Loucy (cell line): ENCODE results near the gene MARCHF2.

ENCODE experiments used
- H2AFZ ChIP-seq: fragments of 200-600 bp; sonication (generic); 2 replicates; pipeline ENCODE4 v1.6.0; 2016; ENCODE audit warnings: antibody characterized with exemption, mild to moderate bottlenecking, low read length, moderate library complexity
- H3F3A ChIP-seq: fragments of 200-600 bp; 2 replicates; pipeline ENCODE4 v1.6.0; 2016; ENCODE audit warnings: antibody characterized with exemption, low read depth, mild to moderate bottlenecking
- H3K27me3 ChIP-seq: fragments of 200-600 bp; sonication (generic); 2 replicates; pipeline ENCODE4 v1.6.1; 2014; ENCODE audit warnings: low read length, mild to moderate bottlenecking; ENCODE audit not compliant: insufficient read depth, poor library complexity, severe bottlenecking
- H3K36me3 ChIP-seq: fragments of 200-600 bp; sonication (generic); 2 replicates; pipeline ENCODE4 v1.6.1; 2016; ENCODE audit warnings: low read length; ENCODE audit not compliant: insufficient read depth
- H3K4me1 ChIP-seq: fragments of 200-600 bp; sonication (generic); 2 replicates; pipeline ENCODE4 v1.5.1; 2014; ENCODE audit warnings: low read length, mild to moderate bottlenecking; ENCODE audit not compliant: insufficient read depth, poor library complexity, severe bottlenecking
- H3K4me2 ChIP-seq: fragments of 200-600 bp; sonication (generic); 2 replicates; pipeline ENCODE4 v1.6.0; 2014; ENCODE audit warnings: antibody characterized with exemption, low read length, low read depth, mild to moderate bottlenecking; ENCODE audit not compliant: poor library complexity, severe bottlenecking
- H3K4me3 ChIP-seq: fragments of 200-600 bp; sonication (generic); 2 replicates; pipeline ENCODE4 v1.5.1; 2014; ENCODE audit warnings: low read length, mild to moderate bottlenecking, mixed read lengths; ENCODE audit not compliant: poor library complexity, severe bottlenecking
- H3K79me2 ChIP-seq: fragments of 200-600 bp; sonication (generic); 2 replicates; pipeline ENCODE4 v1.6.1; 2014; ENCODE audit warnings: low read length; ENCODE audit not compliant: insufficient read depth
- H3K9ac ChIP-seq: fragments of 200-600 bp; sonication (generic); 2 replicates; pipeline ENCODE4 v1.6.0; 2014; ENCODE audit warnings: mild to moderate bottlenecking, low read depth, low read length, moderate library complexity; ENCODE audit not compliant: poor library complexity, severe bottlenecking
- H3K9me2 ChIP-seq: fragments of 200-600 bp; sonication (generic); replicated peaks from 2 replicates; pipeline ENCODE4 v1.6.1; 2016; ENCODE audit warnings: low read depth, low read length, mixed read lengths
- H3K9me3 ChIP-seq: fragments of 200-600 bp; sonication (generic); 2 replicates; pipeline ENCODE4 v1.6.1; 2014; ENCODE audit warnings: mild to moderate bottlenecking, antibody characterized with exemption, low read length, low read depth; ENCODE audit not compliant: insufficient read depth
- H4K20me1 ChIP-seq: fragments of 200-600 bp; sonication (generic); 2 replicates; pipeline ENCODE4 v1.6.0; 2014; ENCODE audit warnings: antibody characterized with exemption, low read length, mild to moderate bottlenecking; ENCODE audit not compliant: insufficient read depth, poor library complexity, severe bottlenecking
- EZH2phosphoT487 ChIP-seq: fragments of 200-600 bp; IDR thresholded peaks from 2 replicates; pipeline ENCODE4 v1.6.1; 2018; ENCODE audit warnings: antibody characterized with exemption, mild to moderate bottlenecking, moderate library complexity, borderline replicate concordance
- TF ChIP-seq, protein P1 (sequence below): fragments of 200-600 bp; sonication (generic); conservative IDR thresholded peaks from 2 replicates; pipeline ENCODE4 v1.5.1; 2014; ENCODE audit warnings: mild to moderate bottlenecking, antibody characterized with exemption, low read length

MARCHF2 gene

DNA sequence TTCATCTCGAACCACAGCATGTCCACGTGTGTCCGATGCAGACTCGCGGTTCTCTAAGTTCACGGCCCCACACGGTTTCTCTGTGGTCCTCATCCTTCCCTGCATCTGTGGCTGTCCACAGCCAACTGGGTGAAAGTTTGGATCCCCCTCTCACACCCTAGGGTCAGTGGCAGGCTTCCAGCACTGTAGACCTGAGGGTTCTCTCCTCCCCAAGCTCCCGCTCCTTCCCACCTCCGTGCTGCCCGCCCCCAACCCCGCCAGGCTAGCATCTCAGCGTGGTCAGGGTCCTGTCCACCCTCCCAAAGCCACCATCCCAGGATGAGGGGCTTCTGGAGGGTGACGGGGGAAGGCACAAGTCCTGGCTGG is 46.2 kb upstream of the MARCHF2 start:
- no peaks in the 10 kb centered on the region for H3K9me2 ChIP-seq
- H3K27me3 ChIP-seq = no peaks in the 10 kb centered on the region
- H3K4me1 ChIP-seq = no peaks in the 10 kb centered on the region
- H3F3A ChIP-seq = no peaks in the 10 kb centered on the region
- no peak overlapping the region for H3K4me2 ChIP-seq
- no peak overlapping the region for H3K9ac ChIP-seq
- no peak for TF ChIP-seq EZH2phosphoT487
- TF ChIP-seq, protein P1, sequence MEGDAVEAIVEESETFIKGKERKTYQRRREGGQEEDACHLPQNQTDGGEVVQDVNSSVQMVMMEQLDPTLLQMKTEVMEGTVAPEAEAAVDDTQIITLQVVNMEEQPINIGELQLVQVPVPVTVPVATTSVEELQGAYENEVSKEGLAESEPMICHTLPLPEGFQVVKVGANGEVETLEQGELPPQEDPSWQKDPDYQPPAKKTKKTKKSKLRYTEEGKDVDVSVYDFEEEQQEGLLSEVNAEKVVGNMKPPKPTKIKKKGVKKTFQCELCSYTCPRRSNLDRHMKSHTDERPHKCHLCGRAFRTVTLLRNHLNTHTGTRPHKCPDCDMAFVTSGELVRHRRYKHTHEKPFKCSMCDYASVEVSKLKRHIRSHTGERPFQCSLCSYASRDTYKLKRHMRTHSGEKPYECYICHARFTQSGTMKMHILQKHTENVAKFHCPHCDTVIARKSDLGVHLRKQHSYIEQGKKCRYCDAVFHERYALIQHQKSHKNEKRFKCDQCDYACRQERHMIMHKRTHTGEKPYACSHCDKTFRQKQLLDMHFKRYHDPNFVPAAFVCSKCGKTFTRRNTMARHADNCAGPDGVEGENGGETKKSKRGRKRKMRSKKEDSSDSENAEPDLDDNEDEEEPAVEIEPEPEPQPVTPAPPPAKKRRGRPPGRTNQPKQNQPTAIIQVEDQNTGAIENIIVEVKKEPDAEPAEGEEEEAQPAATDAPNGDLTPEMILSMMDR = no peak
- no peak overlapping the region for H3K4me3 ChIP-seq
- H3K9me3 ChIP-seq = no peaks in the 10 kb centered on the region
- H4K20me1 ChIP-seq = no peaks in the 10 kb centered on the region
- no peak overlapping the region for H2AFZ ChIP-seq
- no peaks in the 10 kb centered on the region for H3K79me2 ChIP-seq
- H3K36me3 ChIP-seq = no peaks in the 10 kb centered on the region

DNA sequence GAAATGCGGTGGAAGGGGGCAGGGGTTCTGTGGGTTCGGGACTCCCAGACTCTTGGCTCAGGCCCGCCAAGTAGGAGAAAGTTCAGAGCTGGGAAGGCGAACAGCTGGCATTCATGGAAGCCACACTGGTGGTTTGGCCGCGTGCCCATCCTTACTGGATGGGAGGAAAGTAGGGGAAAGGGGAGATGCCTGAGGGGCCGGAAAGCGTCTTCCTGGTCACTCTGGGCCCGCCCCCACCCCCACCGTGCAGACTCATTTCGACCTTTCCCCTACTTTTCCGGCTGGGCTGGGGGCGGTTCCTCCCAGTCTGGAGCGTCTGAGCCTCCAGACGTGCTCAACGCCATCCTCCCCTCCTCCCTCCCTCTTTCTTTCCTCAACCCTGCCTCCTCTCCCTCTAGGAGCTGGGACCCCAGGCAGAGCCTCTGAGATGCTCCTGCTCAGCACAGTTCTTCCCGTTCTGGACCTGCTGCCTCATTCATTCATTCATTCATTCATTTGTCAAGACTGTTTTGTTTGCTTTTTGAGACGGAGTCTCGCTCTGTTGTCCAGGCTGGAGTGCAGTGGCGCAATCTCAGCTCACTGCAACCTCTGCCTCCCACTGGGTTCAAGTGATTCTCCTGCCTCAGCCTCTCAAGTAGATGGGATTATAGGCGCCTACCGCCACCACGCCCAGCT is 45.6 kb upstream of the MARCHF2 start:
- no peak for TF ChIP-seq EZH2phosphoT487
- TF ChIP-seq, protein P1 = no peak
- Histone ChIP-seq H3K9me2 (no peaks in the 10 kb centered on the region), H3K9me3 (no peaks in the 10 kb centered on the region), H3K9ac (no peak overlapping the region), H3K4me1 (no peaks in the 10 kb centered on the region), H3K79me2 (no peaks in the 10 kb centered on the region), H3K27me3 (no peaks in the 10 kb centered on the region), H3K36me3 (no peaks in the 10 kb centered on the region), H3K4me3 (no peak overlapping the region), H2AFZ (no peak overlapping the region), H4K20me1 (no peaks in the 10 kb centered on the region), H3F3A (no peaks in the 10 kb centered on the region), H3K4me2 (no peak overlapping the region)

DNA sequence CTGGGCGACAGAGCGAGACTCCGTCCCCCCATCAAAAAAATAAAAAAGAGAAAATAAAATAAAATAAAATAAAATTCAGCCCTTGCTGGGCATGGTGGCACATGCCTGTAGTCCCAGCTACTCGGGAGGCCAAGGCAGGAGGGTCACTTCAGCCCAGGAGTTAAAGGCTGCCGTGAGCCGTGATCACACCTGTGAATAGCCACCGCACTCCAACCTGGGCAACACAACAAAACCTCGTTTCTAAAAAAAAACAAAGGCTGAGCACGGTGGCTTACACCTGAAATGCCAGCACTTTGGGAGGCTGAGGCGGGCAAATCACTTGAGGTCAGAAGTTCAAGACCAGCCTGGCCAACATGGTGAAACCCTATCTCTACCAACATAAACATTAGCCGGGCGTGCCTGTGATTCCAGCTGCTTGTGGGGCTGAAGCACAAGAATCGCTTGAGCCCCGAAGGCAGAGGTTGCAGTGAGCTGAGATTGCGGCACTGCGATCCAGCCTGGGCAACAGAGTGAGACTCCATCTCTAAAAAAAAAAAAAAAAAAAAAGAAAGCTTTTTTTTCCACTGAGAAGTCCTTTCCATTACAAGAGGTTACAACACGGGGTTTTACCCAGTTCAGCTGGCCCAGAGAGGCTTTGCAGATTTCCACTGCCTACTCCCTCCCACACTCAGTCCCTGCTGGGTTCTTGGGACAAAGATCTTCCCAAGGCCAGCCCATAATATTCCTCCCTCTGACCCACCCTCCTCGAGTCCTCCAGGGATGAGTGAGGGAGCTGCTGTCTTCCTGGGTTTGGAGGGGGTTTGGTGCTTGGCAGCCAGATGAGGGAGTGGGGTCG is 42.7 kb upstream of the MARCHF2 start:
- Histone ChIP-seq H3K9ac (peak overlapping the region; percentile 12), H3K4me3 (no peak overlapping the region), H4K20me1 (no peaks in the 10 kb centered on the region), H3K36me3 (no peaks in the 10 kb centered on the region), H3K4me1 (no peaks in the 10 kb centered on the region), H2AFZ (no peak overlapping the region), H3K79me2 (no peaks in the 10 kb centered on the region), H3K4me2 (no peak overlapping the region), H3F3A (no peaks in the 10 kb centered on the region), H3K9me3 (no peaks in the 10 kb centered on the region), H3K27me3 (no peaks in the 10 kb centered on the region), H3K9me2 (no peaks in the 10 kb centered on the region)
- no peak for TF ChIP-seq EZH2phosphoT487
- TF ChIP-seq, protein P1 = no peak
